Measurements from ENCODE around the gene EOMES.
"Not testable (repeated sequence)": the region's sequence is repeated elsewhere in the genome, so short reads cannot be mapped to it uniquely, and the experiment has no call there.

EOMES gene

GRCh38 chr3:27721717-27722564 lies at the start of gene EOMES:
EOMES (minus strand) TSS chr3:27722323; CDS start chr3:27722294, 29 bp downstream.
- no peak for DNase-seq

- DNase-seq = not testable (repeated sequence)
These were observed 48.3 kb upstream of the EOMES start for GRCh38 chr3:27770384-27770783.

- no peak for DNase-seq
These were observed 44.9 kb upstream of the EOMES start for GRCh38 chr3:27767000-27767399.

- no peak for DNase-seq
These were observed 36.0 kb upstream of the EOMES start for GRCh38 chr3:27758083-27758482.

- DNase-seq = no peak
These were observed 34.8 kb upstream of the EOMES start for GRCh38 chr3:27756877-27757276.

GRCh38 chr3:27752926-27753325 lies 30.8 kb upstream of the EOMES start:
- DNase-seq = no peak

GRCh38 chr3:27749643-27750042 lies 27.5 kb upstream of the EOMES start:
- no peak for DNase-seq

- no peak for DNase-seq
These were observed 24.7 kb upstream of the EOMES start for GRCh38 chr3:27746838-27747237.

GRCh38 chr3:27740854-27741253 lies 18.7 kb upstream of the EOMES start:
- no peak for DNase-seq

GRCh38 chr3:27737091-27737490 lies 15.0 kb upstream of the EOMES start:
- no peak for DNase-seq

- DNase-seq = no peak
These were observed 8.9 kb upstream of the EOMES start for GRCh38 chr3:27730774-27731659.

GRCh38 chr3:27729748-27730611 lies 7.9 kb upstream of the EOMES start:
- DNase-seq = no peak

GRCh38 chr3:27729325-27729724 lies 7.2 kb upstream of the EOMES start:
- DNase-seq = no peak

GRCh38 chr3:27728195-27729087 lies 6.3 kb upstream of the EOMES start:
- no peak for DNase-seq

- DNase-seq = no peak
These were observed 4.1 kb upstream of the EOMES start for GRCh38 chr3:27726240-27726639.

GRCh38 chr3:27724459-27725197 lies 2.5 kb upstream of the EOMES start:
- no peak for DNase-seq

- no peak for DNase-seq
These were observed 1.8 kb upstream of the EOMES start for GRCh38 chr3:27723815-27724458.

- DNase-seq = no peak
These were observed 1.3 kb upstream of the EOMES start for GRCh38 chr3:27723456-27723814.

GRCh38 chr3:27723001-27723445 lies 900 bp upstream of the EOMES start:
- DNase-seq = no peak

GRCh38 chr3:27720899-27721716 lies 1.0 kb downstream of the EOMES start:
- DNase-seq = no peak
